Right ventricle myocardium inferior (tissue), 1 donor: Measurements from ENCODE around the gene EFEMP2. TPM values are rescaled to one million over a fixed set of nuclear protein-coding genes. Genes with fewer than 3 reads are reported as not detected.

Experiments
- ATAC-seq: fragments of 200-7000 bp; cut with Tn5 transposase; one replicate; pipeline ENCODE4 v1.9.1; 2020; ENCODE audit warnings: mild to moderate bottlenecking, moderate library complexity
- DNase-seq: peaks from one replicate; pipeline ENCODE4 v3.0.0; 2021; ENCODE audit errors: missing footprints
- intact Hi-C: fragments of 100-400 bp; cut with DNase I; formaldehyde crosslinking; loops from one replicate; pipeline ENCODE4 v1.11.0; 2022
- total RNA-seq: library from RNA; stranded (reverse); fragmentation: NEBNext Ultra II Directional; extraction: Animal tissue kit (Norgen Biotek cat#: 25700); gene quantifications from one replicate; pipeline ENCODE4 v1.2.1, GENCODE V29; 2021
- donor health status: DM: no; HTN: yes; CAD: no; lungs with severe emphysema.

EFEMP2 gene
- total RNA-seq, 1 donor from 2014 or later, result 83.1 TPM

DNA sequence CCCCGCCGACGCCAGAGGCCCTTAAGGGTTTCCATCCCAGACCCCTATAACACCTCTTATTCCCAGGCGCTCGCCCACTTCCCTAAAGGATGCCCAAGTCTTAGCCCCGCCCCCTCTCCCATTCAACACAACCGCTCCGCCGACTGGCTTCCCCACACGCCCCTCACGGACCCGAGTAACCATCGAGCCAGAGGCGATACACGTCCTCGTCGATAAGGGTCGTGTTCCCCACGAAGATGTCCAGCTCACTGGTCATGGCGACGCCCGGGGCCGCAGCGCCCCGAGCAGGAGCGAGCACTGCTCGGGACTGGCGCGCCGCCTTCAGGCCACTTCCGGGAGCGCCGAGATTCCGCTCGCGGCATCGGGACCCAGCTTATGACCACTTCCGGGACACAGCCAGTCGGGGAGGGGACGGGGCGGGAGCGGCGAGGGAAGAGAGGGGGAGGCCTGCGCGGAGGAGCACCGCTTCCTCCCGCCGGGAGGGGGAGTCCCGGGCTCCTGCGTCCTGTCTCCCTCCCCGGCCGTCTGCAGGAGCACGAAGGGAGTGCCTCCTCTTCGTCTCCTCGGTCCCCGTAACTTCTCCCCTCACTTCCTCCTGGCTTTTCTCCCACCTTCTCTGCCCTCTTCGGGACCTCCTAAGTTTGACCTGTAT, 15.7 kb upstream of the EFEMP2 start, which contains the start of gene FIBP:
Gene FIBP (minus strand): TSS at position 309 of the 652 bp plus-strand sequence. CDS start 53 bp downstream, at position 256.
- ATAC-seq (peak; percentile 88), DNase-seq (peak; percentile 99)
- intact Hi-C loops, result loop anchor here (1.0 kb wide), 2 partner anchors 31 to 73 kb away; partner anchors contain the start of genes C11orf68, DRAP1 and SART1

DNA sequence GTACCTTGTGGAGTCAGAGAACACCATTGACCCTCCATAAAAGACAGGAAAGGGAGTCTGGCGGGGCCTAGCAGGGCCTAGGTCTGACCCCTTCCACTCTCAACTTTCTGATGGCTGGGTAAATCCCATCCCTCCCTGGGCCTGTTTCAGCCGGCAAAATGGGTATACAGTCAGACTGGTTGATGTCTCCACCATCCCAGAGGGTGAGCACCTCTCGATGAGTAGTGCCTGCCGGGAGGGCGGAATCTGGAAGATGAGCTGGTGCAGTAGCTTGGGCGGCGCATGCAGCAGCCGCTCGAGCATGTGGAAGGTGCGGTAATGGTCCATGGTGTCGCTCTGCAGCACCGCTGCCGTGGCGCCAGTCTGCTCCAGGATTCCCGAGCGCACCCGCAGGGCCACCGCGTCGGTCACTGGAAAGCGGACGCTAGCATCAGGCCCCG, 15.1 kb upstream of the EFEMP2 start:
- ATAC-seq (no peak), DNase-seq (no peak)
- intact Hi-C loops, result loop anchor here (1.0 kb wide), 2 partner anchors 32 to 74 kb away; partner anchors contain the start of genes C11orf68, DRAP1 and SART1

DNA sequence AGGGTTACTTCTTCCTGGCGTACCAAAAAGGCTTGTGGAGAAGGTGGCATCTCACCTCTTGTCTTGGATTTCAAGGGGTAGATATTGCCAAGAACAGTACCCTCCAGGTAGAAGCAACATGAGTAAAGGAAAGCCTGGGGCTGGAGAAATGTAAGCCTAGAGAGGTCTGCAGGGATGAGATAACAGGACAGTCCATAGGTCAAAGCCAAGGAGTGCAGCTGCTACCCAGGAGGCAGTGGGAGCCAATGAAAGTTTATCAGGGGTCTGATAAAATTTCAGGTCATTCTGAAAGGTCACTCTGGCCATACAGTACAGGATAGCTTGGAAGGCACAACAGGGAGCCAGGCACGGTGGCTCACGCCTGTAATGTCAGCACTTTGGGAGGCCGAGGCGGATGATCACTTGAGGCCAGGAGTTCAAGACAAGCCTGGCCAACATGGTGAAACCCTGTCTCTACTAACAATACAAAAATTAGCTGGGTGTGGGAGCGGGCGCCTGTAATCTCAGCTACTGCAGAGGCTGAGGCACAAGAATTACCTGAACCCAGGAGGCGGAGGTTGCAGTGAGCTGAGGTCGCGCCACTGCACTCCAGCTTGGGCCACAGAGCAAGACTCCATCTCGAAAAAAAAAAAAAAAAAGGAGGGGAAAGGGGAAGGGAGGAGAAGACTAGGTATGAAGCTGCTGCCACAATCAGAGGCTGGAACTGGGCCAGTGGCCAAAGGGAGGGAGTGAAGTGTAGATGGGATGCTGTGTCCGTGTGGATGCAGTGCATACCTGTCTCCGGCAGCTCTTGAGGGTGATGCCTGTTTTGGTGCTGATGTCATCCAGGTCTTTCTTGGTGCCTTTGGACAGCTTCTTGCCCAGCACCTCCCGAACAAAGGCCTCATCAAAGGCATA, 14.5 kb upstream of the EFEMP2 start:
- DNase-seq (no peak), ATAC-seq (no peak)
- intact Hi-C loops, result no loop called here

DNA sequence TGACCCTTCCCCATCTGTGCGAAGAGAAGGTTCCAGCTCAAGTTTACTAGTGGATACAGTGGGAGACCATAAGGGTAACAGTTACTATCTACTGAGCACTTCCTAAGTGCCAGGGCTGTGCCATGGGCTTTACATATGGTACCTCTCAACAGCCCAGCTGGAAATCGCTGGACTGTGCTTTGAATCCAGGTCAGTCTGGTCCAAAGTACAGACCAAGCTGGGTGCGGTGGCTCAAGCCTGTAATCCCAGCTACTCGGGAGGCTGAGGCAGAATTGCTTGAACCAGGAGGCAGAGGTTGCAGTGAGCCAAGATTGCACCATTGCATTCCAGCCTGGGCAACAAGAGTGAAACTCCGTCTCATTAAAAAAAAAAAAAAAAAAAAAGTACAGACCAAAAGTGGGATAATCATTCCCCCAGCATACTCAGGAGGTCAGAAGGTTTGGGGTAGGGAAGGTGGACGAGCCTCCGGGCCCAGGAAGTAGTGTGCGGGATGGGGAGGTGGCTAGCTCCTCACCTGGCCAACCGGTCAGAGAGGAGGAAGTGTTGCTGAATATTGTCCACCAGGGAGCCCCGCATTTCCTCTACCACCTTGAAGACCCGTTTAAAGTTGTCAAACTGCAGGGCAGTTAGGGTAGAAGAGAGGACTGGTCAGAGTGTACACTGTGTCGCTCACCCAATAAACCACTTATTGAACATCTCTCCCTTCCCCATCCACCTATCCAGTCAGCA, 13.4 kb upstream of the EFEMP2 start:
- intact Hi-C loops, result no loop called here
- DNase-seq (no peak), ATAC-seq (no peak)

DNA sequence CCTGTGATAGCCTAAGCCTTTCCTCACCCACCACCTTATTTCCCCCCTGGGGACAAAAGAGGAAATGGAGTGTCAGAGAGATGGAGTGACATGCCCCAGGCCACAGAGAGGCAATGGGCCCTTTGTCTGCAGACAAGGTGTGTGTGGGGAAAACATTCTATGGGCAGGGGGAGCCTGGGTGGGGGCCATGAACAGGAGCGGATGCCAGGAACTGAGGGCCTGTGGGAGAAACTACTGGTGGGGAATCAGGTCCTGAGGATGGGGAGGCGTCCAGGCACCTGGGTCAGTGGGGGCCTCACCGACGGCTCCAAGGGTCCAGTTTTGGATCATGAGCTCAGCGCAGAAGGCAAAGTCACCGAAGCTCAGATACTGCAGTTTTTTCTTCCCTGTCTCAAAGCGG, 12.6 kb upstream of the EFEMP2 start:
- ATAC-seq, result no peak
- no peak for DNase-seq
- intact Hi-C loops, result no loop called here

DNA sequence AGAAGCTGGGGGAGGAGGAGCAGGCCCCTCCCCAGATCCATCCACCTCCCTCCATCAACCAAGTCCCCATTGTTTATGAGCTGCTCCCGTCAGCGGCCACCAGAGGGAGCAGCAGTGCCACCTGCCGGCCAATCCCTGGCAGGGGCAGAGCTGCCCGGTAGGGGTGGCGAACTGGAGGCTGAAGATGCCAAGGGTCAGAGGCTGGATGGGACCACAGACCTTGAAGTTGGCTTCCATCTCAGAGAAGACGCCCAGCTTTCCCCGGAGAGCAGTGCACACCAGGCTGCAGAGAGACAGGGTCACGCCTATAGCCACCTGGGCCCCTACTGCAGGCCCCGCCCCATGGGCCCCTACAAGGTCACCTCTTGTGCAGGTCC, 12.1 kb upstream of the EFEMP2 start:
- intact Hi-C loops, result loop anchor here (1.0 kb wide), 1 partner anchor 104 kb away; no protein-coding TSS in a partner anchor
- DNase-seq (peak; percentile 91), ATAC-seq (no peak)

DNA sequence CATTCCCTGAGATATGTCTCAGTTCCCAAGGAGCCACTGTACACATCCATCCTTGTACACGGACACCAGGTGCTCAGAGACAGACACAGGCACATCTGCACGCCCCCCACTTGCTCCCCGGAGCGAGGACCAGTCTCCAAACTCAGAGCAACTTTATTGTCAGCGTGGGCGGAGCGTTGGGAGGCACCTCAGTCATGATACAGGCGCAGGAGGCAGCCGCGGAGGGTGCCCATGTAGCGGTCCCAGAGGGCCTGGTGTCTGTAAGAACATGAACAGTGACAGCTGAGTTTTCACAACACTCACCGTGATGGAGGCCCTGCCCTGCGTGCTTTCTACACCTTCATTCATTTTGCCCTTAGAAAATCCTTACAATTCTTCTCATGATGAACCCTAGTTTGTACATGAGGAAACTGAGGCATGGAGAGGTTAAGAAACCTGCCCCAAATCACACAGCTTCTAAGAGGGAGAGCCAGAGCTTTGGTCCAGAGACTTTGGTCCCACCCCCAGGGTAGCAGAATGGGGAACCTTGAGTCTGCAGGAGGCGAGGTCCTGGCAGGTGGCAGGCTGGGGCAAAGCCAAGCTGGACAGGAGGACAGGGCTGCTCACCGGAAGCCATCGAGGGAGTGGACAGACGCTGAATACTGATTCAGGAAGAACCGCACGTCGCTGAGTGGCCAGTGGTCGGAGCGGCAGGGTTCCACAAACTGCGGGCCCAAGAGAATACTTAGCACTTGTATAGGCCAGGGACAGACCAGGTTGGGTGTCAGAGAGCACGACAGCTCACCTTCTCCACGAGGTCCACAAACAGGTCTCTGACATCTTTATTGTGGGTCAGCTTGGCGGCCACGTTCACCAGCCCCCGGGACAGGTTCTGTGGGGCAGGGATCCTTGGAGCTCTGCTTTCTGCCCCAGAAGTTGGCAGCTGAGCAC, 11.5 kb upstream of the EFEMP2 start:
- intact Hi-C loops, result loop anchor here (1.0 kb wide), 1 partner anchor 104 kb away; no protein-coding TSS in a partner anchor
- no peak for DNase-seq
- ATAC-seq, result no peak

DNA sequence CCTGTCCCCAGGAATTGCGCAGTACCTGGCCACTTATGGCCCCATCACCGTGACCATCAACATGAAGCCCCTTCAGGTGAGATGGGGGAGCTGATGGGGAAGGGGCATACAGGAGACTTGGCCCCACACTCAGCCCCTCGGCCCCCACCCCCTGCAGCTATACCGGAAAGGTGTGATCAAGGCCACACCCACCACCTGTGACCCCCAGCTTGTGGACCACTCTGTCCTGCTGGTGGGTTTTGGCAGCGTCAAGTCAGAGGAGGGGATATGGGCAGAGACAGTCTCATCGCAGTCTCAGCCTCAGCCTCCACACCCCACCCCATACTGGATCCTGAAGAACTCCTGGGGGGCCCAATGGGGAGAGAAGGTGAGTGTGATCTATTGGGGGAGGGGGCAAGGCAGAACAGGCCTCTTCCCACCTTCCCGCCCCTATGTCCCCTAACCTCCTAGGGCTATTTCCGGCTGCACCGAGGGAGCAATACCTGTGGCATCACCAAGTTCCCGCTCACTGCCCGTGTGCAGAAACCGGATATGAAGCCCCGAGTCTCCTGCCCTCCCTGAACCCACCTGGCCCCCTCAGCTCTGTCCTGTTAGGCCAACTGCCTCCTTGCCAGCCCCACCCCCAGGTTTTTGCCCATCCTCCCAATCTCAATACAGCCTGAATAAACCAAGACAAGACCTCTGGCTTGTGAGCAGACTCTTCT, 10.6 kb upstream of the EFEMP2 start:
- DNase-seq (no peak), ATAC-seq (no peak)
- intact Hi-C loops, result no loop called here

DNA sequence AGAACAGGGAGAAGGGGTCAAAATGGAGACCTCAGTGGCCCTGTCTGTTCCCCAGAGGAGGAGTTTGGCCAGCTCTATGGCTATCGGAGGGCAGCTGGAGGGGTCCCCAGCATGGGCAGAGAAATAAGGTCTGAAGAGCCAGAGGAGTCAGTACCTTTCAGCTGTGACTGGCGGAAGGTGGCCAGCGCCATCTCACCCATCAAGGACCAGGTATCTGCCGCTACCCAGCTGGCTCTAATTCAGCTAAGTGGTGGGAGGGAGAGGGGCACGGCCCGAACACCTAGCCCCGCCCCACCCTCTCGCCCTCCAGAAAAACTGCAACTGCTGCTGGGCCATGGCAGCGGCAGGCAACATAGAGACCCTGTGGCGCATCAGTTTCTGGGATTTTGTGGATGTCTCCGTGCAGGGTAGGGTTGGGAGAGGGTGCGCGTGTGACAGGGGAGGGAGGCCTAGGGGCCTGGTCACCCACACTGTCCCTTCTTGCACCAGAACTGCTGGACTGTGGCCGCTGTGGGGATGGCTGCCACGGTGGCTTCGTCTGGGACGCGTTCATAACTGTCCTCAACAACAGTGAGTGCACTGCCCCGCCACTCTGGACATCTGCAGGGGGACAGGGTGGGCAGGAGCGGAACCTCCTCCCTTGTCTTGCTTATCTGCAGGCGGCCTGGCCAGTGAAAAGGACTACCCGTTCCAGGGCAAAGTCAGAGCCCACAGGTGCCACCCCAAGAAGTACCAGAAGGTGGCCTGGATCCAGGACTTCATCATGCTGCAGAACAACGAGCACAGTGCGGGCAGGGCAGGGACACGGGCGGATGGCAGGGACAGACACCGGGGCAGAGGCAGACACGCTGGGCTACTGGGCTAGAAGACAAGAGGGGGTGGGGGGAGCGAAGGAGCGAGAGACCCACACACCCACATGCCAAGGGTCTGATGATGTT, 9.8 kb upstream of the EFEMP2 start:
- DNase-seq (no peak), ATAC-seq (no peak)
- intact Hi-C loops, result no loop called here

DNA sequence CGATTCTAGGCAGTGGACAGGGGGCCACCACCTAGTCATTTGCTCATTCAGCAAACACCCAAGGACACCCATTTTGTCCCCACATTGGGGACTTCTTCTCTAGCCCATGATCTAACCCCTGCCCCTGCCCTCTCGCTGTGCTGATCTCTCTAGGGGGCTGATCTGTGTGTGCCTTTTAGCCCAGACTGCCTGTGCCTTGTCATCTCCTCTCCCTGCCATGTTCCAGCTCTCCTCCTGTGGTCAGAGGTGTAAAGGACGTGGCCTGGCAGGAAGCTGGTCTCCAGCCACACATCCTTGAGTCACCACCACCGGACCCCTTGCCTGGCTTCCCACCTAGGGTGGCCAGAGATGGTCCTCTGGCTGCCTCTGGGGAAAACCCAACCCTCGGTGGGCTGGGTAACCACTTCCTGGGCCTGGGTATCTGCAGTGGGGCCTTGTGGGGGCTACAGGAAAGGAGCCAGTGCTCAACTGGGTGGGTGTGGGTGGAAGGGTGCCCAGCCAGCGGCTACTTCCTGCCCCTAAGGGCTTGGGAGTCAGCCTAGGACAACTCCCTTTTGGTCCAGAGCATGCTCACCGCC, 8.3 kb upstream of the EFEMP2 start:
- DNase-seq, result peak; percentile 35
- intact Hi-C loops, result no loop called here
- ATAC-seq, result no peak

DNA sequence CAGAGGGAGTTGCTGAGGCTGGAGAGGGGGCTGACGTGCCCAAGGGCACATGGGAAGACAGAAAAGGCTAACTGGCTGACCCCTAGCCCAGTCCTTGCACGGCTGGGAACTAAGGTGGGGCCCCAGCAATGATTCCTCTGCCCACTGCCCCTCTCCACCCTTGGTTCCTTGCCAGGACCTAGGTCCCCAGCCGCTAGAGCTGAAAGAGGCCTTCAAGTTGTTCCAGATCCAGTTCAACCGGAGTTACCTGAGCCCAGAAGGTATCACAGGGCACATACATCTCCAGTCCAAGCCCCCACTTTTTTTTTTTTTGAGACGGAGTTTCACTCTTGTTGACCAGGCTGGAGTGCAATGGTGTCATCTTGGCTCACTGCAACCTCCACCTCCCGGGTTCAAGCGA, 7.4 kb upstream of the EFEMP2 start:
- intact Hi-C loops, result no loop called here
- ATAC-seq (no peak), DNase-seq (peak; percentile 16)

DNA sequence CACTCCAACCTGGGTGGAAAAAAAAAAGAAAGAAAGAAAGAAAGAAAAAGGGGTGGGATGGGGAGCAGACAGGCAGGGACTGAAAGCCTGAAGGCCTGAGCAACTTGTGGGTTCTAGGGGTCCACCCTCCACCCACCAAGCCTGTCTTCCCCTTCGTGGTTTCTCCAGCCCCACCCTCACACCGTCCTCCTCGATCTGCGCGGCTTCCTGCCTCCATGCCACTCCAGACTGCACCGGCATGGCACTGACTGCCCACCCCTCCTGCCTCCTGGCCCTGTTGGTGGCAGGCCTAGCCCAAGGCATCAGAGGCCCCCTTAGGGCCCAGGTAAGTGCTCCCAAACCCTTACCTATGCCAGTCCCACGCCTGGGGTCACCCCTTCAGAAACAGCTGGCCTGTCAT, 7.0 kb upstream of the EFEMP2 start, which contains the start of gene CTSW:
Gene CTSW (plus strand): TSS at position 221 of the 400 bp plus-strand sequence. CDS start 18 bp downstream, at position 239.
- DNase-seq, result peak; percentile 62
- no peak for ATAC-seq
- intact Hi-C loops, result no loop called here

DNA sequence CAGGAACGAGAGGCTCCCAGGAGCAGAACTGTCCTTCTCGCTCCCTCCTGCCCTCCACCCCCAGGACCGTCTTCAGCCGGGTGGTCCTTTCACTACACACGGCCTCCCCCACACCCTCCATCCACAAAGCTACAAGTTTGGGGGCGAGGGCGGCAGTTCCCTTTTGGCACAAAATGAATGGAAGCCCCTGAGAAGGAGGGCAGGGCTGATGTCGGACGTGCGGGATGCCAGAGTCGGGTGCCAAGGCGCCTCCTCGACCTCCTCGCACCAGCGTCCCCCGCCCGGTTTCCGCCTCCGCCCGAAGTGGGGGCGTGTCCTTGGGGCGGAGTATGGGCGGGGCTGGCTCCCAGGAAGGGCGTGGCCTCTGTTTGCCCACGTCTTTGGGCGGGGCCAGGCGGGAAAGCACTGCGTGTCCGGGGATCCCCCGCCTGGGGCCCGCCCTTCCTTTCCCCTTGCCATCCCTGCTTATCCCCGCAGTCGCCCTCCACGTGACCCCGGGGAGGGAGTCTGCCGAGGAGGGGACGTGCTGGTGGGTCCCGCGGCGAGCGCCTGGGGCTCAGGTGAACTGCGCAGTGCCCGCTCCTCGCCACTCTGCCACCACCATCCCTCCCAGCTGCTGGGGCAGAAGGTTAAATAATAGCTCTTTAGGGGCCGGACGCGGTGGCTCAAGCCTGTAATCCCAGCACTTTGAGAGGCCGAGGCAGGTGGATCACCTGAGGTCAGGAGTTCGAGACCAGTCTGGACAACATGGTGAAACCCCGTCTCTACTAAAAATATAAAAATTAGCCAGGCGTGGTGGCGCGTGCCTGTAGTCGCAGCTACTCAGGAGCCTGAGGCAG, 937 bp upstream of the EFEMP2 start:
- intact Hi-C loops, result loop anchor here (1.0 kb wide), 1 partner anchor 13 kb away; the partner anchor contains the start of gene MUS81
- ATAC-seq, result peak; percentile 96
- DNase-seq, result peak; percentile 98

DNA sequence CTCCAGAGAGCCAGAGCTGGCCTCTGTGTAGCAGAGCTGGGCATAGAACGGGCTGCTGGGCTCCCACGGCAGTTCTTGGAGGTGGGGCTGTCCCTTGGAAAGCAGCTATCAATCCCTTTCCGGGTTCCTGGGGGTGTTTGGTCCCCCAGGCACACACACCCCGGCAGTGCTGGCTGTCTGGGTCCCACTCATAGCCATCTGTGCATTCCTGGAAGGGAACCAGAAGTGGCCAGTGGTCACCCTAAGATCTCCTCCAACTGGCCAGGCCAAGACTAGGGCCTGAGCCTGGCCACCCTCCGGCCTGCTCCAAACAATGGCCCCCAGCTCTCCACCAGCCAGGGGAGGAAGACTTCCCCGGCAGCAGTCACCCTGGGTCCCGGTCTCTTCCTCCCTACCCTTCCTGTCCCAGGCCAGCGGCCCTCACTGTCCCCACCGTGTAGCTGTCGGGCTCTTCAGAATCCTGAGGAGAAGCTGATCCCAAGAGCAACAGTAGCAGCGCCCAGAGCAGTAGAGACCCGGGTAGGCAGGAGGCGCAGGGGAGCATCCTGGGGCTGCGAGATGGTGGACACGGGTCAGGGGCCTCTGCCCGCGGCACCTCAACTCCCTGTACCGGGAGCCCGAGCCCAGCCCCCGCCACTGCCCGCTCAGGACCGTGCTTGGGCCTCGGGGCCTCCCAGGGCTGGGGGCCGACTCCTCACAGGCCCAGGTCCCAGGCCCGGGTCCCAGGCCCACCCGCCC, 620 bp downstream of the EFEMP2 start:
- intact Hi-C loops, result no loop called here

More for the DNA sequence above, 620 bp downstream of the EFEMP2 start:
- peak; percentile 1 for ATAC-seq
- peak; percentile 45 for DNase-seq
